Cardiac muscle cell (in vitro differentiated cells and primary cell): ENCODE results near the gene SOAT2. TPM values are rescaled to one million over a fixed set of nuclear protein-coding genes. Genes with fewer than 3 reads are reported as not detected.
"Not testable (repeated sequence)": the region's sequence is repeated elsewhere in the genome, so short reads cannot be mapped to it uniquely, and the experiment has no call there.

Source experiments
- DNase-seq, 2 donors: peaks; one replicate each; pipeline versions ENCODE4 v3.0.0 to v3.0.0-alpha.2; 2010 to 2017; ENCODE audit warnings: low read depth in 1 of 2, low spot score in 1 of 2
- H3K27ac ChIP-seq: fragments of 200-600 bp; sonication (generic); 2 replicates; pipeline ENCODE4 v1.5.1; 2016
- H3K27me3 ChIP-seq: fragments of 200-600 bp; sonication (generic); 2 replicates; pipeline ENCODE4 v1.6.0; 2016; ENCODE audit warnings: control low read depth
- H3K36me3 ChIP-seq: fragments of 200-600 bp; sonication (generic); 2 replicates; pipeline ENCODE4 v1.5.1; 2016; ENCODE audit warnings: control low read depth
- H3K4me1 ChIP-seq: fragments of 200-600 bp; sonication (generic); 2 replicates; pipeline ENCODE4 v1.8.1; 2017; ENCODE audit warnings: low read depth, mild to moderate bottlenecking, mixed run types
- H3K4me3 ChIP-seq: fragments of 200-600 bp; sonication (generic); 2 replicates; pipeline ENCODE4 v1.5.1; 2016; ENCODE audit warnings: mild to moderate bottlenecking
- H3K9me3 ChIP-seq: fragments of 200-600 bp; sonication (generic); 2 replicates; pipeline ENCODE4 v1.5.1; 2017; ENCODE audit warnings: low read depth, mild to moderate bottlenecking, control low read depth
- CTCF ChIP-seq: IDR thresholded peaks from 2 replicates; pipeline ENCODE4 v1.5.1; 2012; ENCODE audit warnings: low read depth, mild to moderate bottlenecking, low read length
- polyA plus RNA-seq: library from polyadenylated mRNA; unstranded; fragments of >200 nt; fragmentation: Nextera tagmentation; extraction: Ambion mirVana; gene quantifications from 2 replicates; pipeline ENCODE4 v1.2.1, GENCODE V29; 2016
- total RNA-seq: library from RNA; depleted of rRNA; stranded (reverse); fragments of >200 nt; gene quantifications from 2 replicates; pipeline ENCODE4 v1.2.3, GENCODE V29; 2016

Gene SOAT2
- total and polyA plus RNA-seq, 2 experiments from 2014 or later, result 0.57 to 1.9 TPM

GRCh38 chr12:53105256-53105655 lies 2.0 kb downstream of the SOAT2 start:
- H3K27me3 ChIP-seq, result no peaks in the 10 kb centered on the region
- no peak for DNase-seq
- H3K36me3 ChIP-seq, result no peaks in the 10 kb centered on the region
- peaks cover 25% of the 10 kb centered on the region for H3K4me1 ChIP-seq
- H3K9me3 ChIP-seq, result no peaks in the 10 kb centered on the region
- H3K4me3 ChIP-seq, result no peak overlapping the region
- no peak overlapping the region for H3K27ac ChIP-seq
- no peak for TF ChIP-seq CTCF

- Histone ChIP-seq H3K4me1 (peaks cover 25% of the 10 kb centered on the region), H3K27me3 (no peaks in the 10 kb centered on the region), H3K9me3 (no peaks in the 10 kb centered on the region), H3K4me3 (no peak overlapping the region), H3K36me3 (no peaks in the 10 kb centered on the region), H3K27ac (no peak overlapping the region)
- TF ChIP-seq CTCF, result no peak
- no peak for DNase-seq
Observed at GRCh38 chr12:53105712-53106439, 2.6 kb downstream of the SOAT2 start.

- peaks cover 25% of the 10 kb centered on the region for H3K4me1 ChIP-seq
- H3K9me3 ChIP-seq, result no peaks in the 10 kb centered on the region
- H3K36me3 ChIP-seq, result no peaks in the 10 kb centered on the region
- TF ChIP-seq CTCF, result no peak
- no peak overlapping the region for H3K4me3 ChIP-seq
- H3K27me3 ChIP-seq, result no peaks in the 10 kb centered on the region
- no peak for DNase-seq
- H3K27ac ChIP-seq, result no peak overlapping the region
Observed at GRCh38 chr12:53107122-53107521, 3.8 kb downstream of the SOAT2 start.

GRCh38 chr12:53112431-53112830 lies 9.1 kb downstream of the SOAT2 start:
- H3K27me3 ChIP-seq, H3K9me3 ChIP-seq, H3K36me3 ChIP-seq, H3K4me3 ChIP-seq, H3K27ac ChIP-seq, DNase-seq: not testable (repeated sequence)
- peaks cover 12% of the 10 kb centered on the region for H3K4me1 ChIP-seq

GRCh38 chr12:53113136-53113705 lies 9.9 kb downstream of the SOAT2 start:
- no peaks in the 10 kb centered on the region for H3K36me3 ChIP-seq
- H3K27ac ChIP-seq, result peak overlapping the region; percentile 39
- H3K27me3 ChIP-seq, result no peaks in the 10 kb centered on the region
- H3K4me1 ChIP-seq, result peaks cover 12% of the 10 kb centered on the region
- no peaks in the 10 kb centered on the region for H3K9me3 ChIP-seq
- no peak for DNase-seq
- no peak for TF ChIP-seq CTCF
- no peak overlapping the region for H3K4me3 ChIP-seq

GRCh38 chr12:53113951-53114350 lies 10.7 kb downstream of the SOAT2 start:
- no peak for DNase-seq
- no peak for TF ChIP-seq CTCF
- Histone ChIP-seq H3K27ac (peak overlapping the region; percentile 2), H3K27me3 (no peaks in the 10 kb centered on the region), H3K9me3 (no peaks in the 10 kb centered on the region), H3K36me3 (no peaks in the 10 kb centered on the region), H3K4me1 (peaks cover 12% of the 10 kb centered on the region), H3K4me3 (no peak overlapping the region)
